Peyer's patch (tissue), 4 donors: ENCODE measurements around the gene CHST6.

Experiments used
- CTCF ChIP-seq, 6 experiments: fragments of 450-650 bp in 4 of 6; fragments of 200-600 bp in 2 of 6; sonication (generic) in 1 of 6; IDR thresholded peaks; one replicate each; pipeline ENCODE4 v1.5.1; 2017 to 2019; ENCODE audit warnings: antibody characterized with exemption in 6 of 6, mild to moderate bottlenecking in 3 of 6, moderate library complexity in 1 of 6
- POLR2A ChIP-seq, 2 donors: fragments of 450-650 bp; IDR thresholded peaks; one replicate each; pipeline ENCODE4 v1.5.1; 2017; ENCODE audit warnings: antibody characterized with exemption in 2 of 2, mild to moderate bottlenecking in 2 of 2, moderate library complexity in 2 of 2

- TF ChIP-seq CTCF (IDR thresholded peaks at IDR 0.05) (no peak), POLR2A (IDR thresholded peaks at IDR 0.05) (no peak)
Observed at GRCh38 chr16:75526032-75526790, 31.0 kb upstream of the CHST6 start.
